Measurements from ENCODE around the gene TVP23C. TPM values are rescaled to one million over a fixed set of nuclear protein-coding genes. Genes with fewer than 3 reads are reported as not detected.

Gene TVP23C
- total RNA-seq, 4 donors from 2014 or later: 3.8 to 17.0 (median 8.4) TPM

DNA sequence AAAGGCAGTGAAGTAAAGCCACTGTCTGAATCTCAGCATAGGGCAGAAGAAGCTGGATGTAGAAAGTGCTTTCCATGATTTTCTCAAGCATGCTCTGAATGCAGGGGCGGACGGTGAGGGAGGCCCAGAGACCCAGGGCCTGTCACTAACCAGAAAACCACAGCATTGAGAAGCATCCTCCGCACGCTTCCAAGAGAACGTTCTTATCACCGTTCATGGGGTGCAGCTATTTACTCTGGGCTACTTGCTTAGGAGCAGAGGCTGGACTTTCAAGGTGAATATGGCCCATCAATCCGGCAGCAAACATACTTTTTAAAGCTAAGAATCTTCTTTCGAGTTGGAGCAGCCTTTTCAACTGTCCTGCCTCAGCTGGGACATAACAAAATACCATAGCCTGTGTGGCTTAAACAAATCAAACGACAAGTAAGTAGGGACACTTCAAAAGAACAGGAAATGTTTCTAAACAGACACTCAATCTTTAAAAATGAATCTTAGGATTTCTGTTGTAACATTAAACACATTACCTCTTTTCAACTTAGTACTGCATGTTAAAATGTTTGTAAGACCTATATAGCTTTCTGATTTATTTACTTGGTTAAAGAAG lies 49.3 kb downstream of the TVP23C start:
- H3K9me3 ChIP-seq: no peaks in the 10 kb centered on the region
- 32 to 60% methylated on average over 5 to 9 of the region's 9 CpGs for WGBS, 2 donors (ENCODE audit: low coverage in 1 of 2)
- peaks cover 8 to 51% (median 17%) of the 10 kb centered on the region in 3 donors for H3K4me1 ChIP-seq
- H3K27ac ChIP-seq: peak overlapping the region; percentile 64 to 78 (median 73)
- ATAC-seq: no peak
- H3K36me3 ChIP-seq: peaks cover 0 to 15% of the 10 kb centered on the region in 2 donors
- TF ChIP-seq POLR2A (IDR thresholded peaks at IDR 0.05): no peak
- TF ChIP-seq, protein P1, sequence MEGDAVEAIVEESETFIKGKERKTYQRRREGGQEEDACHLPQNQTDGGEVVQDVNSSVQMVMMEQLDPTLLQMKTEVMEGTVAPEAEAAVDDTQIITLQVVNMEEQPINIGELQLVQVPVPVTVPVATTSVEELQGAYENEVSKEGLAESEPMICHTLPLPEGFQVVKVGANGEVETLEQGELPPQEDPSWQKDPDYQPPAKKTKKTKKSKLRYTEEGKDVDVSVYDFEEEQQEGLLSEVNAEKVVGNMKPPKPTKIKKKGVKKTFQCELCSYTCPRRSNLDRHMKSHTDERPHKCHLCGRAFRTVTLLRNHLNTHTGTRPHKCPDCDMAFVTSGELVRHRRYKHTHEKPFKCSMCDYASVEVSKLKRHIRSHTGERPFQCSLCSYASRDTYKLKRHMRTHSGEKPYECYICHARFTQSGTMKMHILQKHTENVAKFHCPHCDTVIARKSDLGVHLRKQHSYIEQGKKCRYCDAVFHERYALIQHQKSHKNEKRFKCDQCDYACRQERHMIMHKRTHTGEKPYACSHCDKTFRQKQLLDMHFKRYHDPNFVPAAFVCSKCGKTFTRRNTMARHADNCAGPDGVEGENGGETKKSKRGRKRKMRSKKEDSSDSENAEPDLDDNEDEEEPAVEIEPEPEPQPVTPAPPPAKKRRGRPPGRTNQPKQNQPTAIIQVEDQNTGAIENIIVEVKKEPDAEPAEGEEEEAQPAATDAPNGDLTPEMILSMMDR (IDR thresholded peaks at IDR 0.05): no peak
- no peak for TF ChIP-seq EP300 (IDR thresholded peaks at IDR 0.05)
- TF ChIP-seq POLR2AphosphoS5 (IDR thresholded peaks at IDR 0.05): no peak
- no peak overlapping the region for H3K4me3 ChIP-seq
- H3K27me3 ChIP-seq: no peaks in the 10 kb centered on the region

DNA sequence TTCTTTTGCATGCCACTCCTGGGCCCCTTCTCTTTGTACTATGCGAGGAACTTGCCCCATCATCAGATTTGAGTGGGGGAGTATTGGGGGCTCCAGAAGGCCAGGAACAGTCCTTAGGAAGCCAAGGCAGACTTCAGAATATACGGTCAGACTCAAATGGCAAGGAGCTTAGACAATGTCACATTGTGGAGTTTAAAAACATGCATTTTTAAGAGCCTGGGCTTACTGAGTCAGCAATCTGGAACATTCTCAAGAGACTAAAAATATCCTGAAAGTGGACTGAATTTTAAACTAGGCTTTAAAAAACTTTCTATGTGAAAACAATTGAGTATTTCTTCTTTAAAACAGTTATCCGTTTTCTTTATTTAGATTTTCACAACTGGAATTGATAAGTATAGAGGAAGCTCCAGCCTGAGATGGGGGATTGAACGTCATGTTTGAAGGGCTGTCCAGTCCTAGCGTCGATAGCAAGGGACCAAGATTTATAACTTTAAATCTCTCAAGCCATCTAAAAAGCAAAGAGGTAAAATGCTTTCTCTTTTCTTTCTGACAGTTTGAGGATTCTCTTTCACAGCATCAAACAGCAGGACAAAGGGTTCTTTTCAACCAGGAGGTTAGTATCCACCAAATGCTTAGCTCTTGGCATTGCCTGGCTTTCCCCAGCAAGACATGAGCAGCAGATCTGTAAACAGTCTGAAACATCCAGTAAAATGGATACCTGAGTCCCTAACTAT lies 50.1 kb downstream of the TVP23C start:
- H3K27me3 ChIP-seq: no peaks in the 10 kb centered on the region
- no peak overlapping the region for H3K4me3 ChIP-seq
- no peak for TF ChIP-seq POLR2A (IDR thresholded peaks at IDR 0.05)
- no peak for TF ChIP-seq EP300 (IDR thresholded peaks at IDR 0.05)
- TF ChIP-seq POLR2AphosphoS5 (IDR thresholded peaks at IDR 0.05): peak; percentile 24
- TF ChIP-seq, protein P1 (IDR thresholded peaks at IDR 0.05): no peak
- H3K4me1 ChIP-seq: peaks cover 8 to 51% (median 17%) of the 10 kb centered on the region in 3 donors
- H3K9me3 ChIP-seq: no peaks in the 10 kb centered on the region
- peaks cover 0 to 15% of the 10 kb centered on the region in 2 donors for H3K36me3 ChIP-seq
- 33 to 38% methylated on average over 6 of the region's 6 CpGs for WGBS, 2 donors (ENCODE audit: low coverage in 1 of 2)
- peak overlapping the region; percentile 64 to 78 (median 73) for H3K27ac ChIP-seq
- ATAC-seq: no peak

DNA sequence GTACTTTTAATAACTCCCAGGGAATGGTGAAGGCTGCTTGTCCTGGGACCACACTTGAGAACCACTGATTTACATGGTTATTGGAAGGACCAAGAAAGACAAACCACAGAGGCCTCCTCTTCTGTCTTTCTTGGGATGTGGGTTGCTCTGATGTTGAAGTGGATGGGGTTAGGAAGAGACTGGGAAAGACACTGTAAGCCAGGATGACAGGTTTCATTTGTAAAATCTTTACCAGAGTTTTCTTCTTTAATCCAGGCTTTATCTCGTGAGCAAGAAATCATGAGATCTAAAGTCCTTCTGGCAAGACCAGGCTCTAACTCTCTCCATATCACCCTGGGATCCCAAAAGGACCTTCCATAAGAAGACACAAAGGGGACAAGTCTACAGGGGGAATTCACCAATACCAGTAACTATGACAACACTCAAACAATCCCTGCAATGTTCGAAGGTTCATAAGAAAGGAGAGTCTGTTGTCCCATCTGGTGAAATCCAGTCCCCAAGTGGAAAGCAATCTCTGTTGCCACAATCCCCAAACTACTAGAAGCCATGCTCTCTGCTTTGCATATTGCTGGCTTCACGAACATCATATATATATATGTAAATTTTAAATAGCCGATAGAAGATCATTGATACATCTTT lies 51.1 kb downstream of the TVP23C start:
- TF ChIP-seq POLR2AphosphoS5 (IDR thresholded peaks at IDR 0.05) (no peak), EP300 (IDR thresholded peaks at IDR 0.05) (no peak), POLR2A (IDR thresholded peaks at IDR 0.05) (no peak)
- TF ChIP-seq, protein P1 (IDR thresholded peaks at IDR 0.05): no peak
- no peak for ATAC-seq
- Histone ChIP-seq H3K4me3 (no peak overlapping the region), H3K27ac (peak overlapping the region in 3 of 4 donors; percentile 73 to 78 (median 73)), H3K36me3 (peaks cover 0 to 15% of the 10 kb centered on the region in 2 donors), H3K27me3 (no peaks in the 10 kb centered on the region), H3K4me1 (peaks cover 8 to 51% (median 17%) of the 10 kb centered on the region in 3 donors), H3K9me3 (no peaks in the 10 kb centered on the region)
- 85 to 92% methylated on average over 3 to 4 of the region's 4 CpGs for WGBS, 2 donors (ENCODE audit: low coverage in 1 of 2)

DNA sequence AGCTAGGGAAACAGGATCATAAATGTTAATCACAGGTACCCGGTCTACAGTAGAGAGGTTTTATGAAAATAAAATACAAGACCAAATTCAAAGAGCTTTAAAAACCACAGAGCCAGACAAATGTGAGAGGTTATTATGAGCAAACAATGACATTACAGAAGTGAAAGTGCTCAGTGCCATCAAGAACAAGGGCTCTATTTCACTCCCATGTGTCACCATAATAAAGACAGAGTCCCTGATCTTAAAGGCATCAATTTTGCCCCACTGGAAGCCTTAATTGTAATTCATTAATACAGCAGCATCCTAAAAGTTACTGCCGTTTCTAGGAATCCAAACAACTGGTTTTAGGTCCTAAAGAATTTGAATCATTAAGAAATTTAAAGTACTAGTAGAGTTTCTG lies 52.1 kb downstream of the TVP23C start:
- 72 to 75% methylated on average over 2 of the region's 2 CpGs for WGBS, 2 donors (ENCODE audit: low coverage in 1 of 2)
- H3K36me3 ChIP-seq: peaks cover 0 to 15% of the 10 kb centered on the region in 2 donors
- no peaks in the 10 kb centered on the region for H3K9me3 ChIP-seq
- peaks cover 8 to 51% (median 17%) of the 10 kb centered on the region in 3 donors for H3K4me1 ChIP-seq
- TF ChIP-seq POLR2AphosphoS5 (IDR thresholded peaks at IDR 0.05) (no peak), EP300 (IDR thresholded peaks at IDR 0.05) (no peak), POLR2A (IDR thresholded peaks at IDR 0.05) (no peak)
- TF ChIP-seq, protein P1 (IDR thresholded peaks at IDR 0.05): no peak
- H3K27ac ChIP-seq: no peak overlapping the region
- H3K4me3 ChIP-seq: no peak overlapping the region
- no peak for ATAC-seq
- H3K27me3 ChIP-seq: no peaks in the 10 kb centered on the region

All from gastroesophageal sphincter (tissue), 4 donors.